Measurements from ENCODE around the gene NHLH1. TPM values are rescaled to one million over a fixed set of nuclear protein-coding genes. Genes with fewer than 3 reads are reported as not detected.

Gene NHLH1
- total RNA-seq, 4 donors from 2014 or later = 0.46 TPM; not detected in 3

DNA sequence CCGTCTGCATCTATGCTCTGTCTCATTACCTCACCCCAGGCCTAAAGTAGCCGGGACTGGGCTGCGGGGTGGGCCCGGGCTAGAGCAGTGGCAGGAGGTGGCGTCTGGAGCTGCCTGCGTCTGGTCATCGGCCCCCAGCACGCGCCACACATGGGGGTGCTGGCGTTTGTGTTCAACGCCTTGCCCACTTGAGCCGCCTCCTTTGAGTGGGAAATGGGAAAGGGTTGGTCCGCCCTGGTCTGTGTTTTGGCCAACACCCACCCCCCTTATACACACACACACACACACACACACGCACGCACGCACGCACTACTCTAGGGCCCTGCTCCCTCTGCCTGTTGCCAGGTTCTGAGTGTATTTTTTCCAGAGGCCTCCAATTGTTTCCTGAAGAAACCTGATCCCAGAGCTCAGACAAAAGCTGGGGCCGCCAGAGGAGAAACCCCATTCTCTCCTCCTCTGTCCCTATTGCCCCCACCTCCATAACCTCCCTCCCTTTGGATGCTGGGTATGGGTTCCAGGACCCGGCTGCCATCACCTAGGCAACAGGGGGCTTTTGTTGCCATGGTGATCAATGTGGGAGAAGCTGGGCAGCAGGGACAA is 43.6 kb downstream of the NHLH1 start:
- intact Hi-C loops (cut with DNase I; ENCODE audit: low total_unique reads) (no loop called here), in situ Hi-C loops (cut with MboI; ENCODE audit: low sequenced_read_pairs in 4 of 4) (no loop called here)
- H3K9me3 ChIP-seq = no peaks in the 10 kb centered on the region
- no peak overlapping the region for H3K27ac ChIP-seq
- no peak overlapping the region for H3K4me3 ChIP-seq
- H3K36me3 ChIP-seq = no peaks in the 10 kb centered on the region
- TF ChIP-seq POLR2A (IDR thresholded peaks at IDR 0.05) = no peak
- TF ChIP-seq, protein P1, sequence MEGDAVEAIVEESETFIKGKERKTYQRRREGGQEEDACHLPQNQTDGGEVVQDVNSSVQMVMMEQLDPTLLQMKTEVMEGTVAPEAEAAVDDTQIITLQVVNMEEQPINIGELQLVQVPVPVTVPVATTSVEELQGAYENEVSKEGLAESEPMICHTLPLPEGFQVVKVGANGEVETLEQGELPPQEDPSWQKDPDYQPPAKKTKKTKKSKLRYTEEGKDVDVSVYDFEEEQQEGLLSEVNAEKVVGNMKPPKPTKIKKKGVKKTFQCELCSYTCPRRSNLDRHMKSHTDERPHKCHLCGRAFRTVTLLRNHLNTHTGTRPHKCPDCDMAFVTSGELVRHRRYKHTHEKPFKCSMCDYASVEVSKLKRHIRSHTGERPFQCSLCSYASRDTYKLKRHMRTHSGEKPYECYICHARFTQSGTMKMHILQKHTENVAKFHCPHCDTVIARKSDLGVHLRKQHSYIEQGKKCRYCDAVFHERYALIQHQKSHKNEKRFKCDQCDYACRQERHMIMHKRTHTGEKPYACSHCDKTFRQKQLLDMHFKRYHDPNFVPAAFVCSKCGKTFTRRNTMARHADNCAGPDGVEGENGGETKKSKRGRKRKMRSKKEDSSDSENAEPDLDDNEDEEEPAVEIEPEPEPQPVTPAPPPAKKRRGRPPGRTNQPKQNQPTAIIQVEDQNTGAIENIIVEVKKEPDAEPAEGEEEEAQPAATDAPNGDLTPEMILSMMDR (IDR thresholded peaks at IDR 0.05 in 4 of 5, conservative IDR thresholded peaks at IDR 0.05 in 1 of 5) = no peak
- H3K4me1 ChIP-seq = peaks cover 0 to 3% of the 10 kb centered on the region in 2 donors
- H3K27me3 ChIP-seq = no peaks in the 10 kb centered on the region
- DNase-seq (no peak), ATAC-seq (no peak)

DNA sequence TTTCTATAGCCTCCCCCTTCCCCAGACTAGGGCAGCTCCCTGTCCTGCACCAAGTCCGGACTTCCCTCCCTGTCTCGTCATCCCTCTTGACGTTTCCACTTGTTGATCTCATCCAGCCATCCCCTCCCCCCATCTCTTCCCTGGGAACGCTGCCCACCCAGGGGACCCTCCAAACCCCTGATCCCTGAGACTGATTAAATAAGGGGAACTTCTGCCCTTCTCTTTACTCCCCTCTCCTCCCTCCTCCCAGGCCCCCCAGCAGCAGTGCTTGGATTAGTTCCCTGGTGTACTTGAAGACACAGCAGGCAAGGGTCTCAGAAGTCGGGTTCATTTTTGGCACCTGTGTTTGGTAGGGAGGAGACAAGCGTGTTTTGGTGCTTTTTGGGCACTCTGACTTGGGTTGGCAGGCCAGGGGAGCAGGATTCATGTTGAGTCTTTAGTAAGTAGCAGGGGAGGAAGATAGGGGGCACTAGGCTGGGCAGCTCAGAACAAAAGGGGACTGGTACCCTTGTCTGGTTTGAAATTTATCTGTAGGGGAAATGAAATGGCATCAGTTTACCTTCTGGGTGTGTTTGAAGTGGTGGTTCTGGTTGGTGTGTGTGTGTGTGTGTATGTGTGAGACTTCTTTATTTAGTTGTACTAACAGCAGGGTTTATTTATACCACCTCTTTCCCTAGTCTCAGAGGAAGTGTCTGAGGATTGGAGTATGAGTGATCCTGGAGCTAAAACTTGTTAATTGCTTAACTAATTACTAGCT is 44.6 kb downstream of the NHLH1 start:
- H3K4me1 ChIP-seq = peaks cover 0 to 3% of the 10 kb centered on the region in 2 donors
- H3K9me3 ChIP-seq = no peaks in the 10 kb centered on the region
- no peak overlapping the region for H3K4me3 ChIP-seq
- H3K36me3 ChIP-seq = no peaks in the 10 kb centered on the region
- ATAC-seq (no peak), DNase-seq (no peak)
- TF ChIP-seq POLR2A (IDR thresholded peaks at IDR 0.05) = no peak
- TF ChIP-seq, protein P1 (IDR thresholded peaks at IDR 0.05 in 4 of 5, conservative IDR thresholded peaks at IDR 0.05 in 1 of 5) = no peak
- no peaks in the 10 kb centered on the region for H3K27me3 ChIP-seq
- intact Hi-C loops (cut with DNase I; ENCODE audit: low total_unique reads) = no loop called here
- in situ Hi-C loops (cut with MboI; ENCODE audit: low sequenced_read_pairs in 4 of 4) = no loop called here
- H3K27ac ChIP-seq = no peak overlapping the region

DNA sequence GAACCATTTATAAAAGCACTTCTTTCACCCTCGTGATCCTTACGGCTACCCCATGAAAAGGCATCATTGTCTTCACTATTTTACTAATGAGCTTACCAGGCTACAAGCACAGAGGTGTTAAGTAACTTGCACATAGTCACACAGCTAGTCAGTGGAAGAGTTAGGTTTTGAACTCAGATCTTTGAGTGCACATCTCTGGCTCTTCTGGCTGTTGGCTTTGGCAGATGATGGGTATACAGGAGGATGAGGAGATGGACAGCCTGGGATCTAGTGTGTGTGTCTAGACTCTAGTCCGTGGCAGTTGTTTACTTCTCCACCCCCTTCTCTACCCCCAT is 45.1 kb downstream of the NHLH1 start:
- H3K4me3 ChIP-seq = no peak overlapping the region
- no peaks in the 10 kb centered on the region for H3K36me3 ChIP-seq
- H3K27me3 ChIP-seq = no peaks in the 10 kb centered on the region
- no peak for TF ChIP-seq POLR2A (IDR thresholded peaks at IDR 0.05)
- TF ChIP-seq, protein P1 (IDR thresholded peaks at IDR 0.05 in 4 of 5, conservative IDR thresholded peaks at IDR 0.05 in 1 of 5) = no peak
- intact Hi-C loops (cut with DNase I; ENCODE audit: low total_unique reads) = no loop called here
- DNase-seq = no peak
- H3K27ac ChIP-seq = no peak overlapping the region
- no peak for ATAC-seq
- in situ Hi-C loops (cut with MboI; ENCODE audit: low sequenced_read_pairs in 4 of 4) = no loop called here
- H3K9me3 ChIP-seq = no peaks in the 10 kb centered on the region
- peaks cover 0 to 3% of the 10 kb centered on the region in 2 donors for H3K4me1 ChIP-seq

DNA sequence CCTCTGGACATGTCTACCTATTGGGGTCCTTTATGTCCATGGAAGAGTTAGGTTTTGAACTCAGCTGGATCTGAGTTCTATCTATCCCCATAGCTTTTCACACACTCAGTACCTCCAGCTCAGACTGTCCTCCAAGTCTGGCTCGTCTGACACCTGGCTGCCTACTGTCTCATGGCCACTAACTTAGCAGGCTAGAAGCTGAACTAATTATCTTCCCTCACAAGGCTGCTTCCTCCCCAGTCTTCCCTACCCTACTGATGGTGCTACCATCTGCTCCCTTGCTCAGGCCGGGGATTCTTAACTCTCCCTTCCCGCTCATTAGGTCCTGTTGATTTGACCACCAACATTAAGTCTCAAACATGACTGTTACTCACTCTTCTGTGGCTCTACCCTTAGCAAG is 46.8 kb downstream of the NHLH1 start:
- no peaks in the 10 kb centered on the region for H3K27me3 ChIP-seq
- no peaks in the 10 kb centered on the region for H3K9me3 ChIP-seq
- in situ Hi-C loops (cut with MboI; ENCODE audit: low sequenced_read_pairs in 4 of 4) (no loop called here), intact Hi-C loops (cut with DNase I; ENCODE audit: low total_unique reads) (no loop called here)
- TF ChIP-seq, protein P1 (IDR thresholded peaks at IDR 0.05 in 4 of 5, conservative IDR thresholded peaks at IDR 0.05 in 1 of 5) = no peak
- TF ChIP-seq POLR2A (IDR thresholded peaks at IDR 0.05) = no peak
- ATAC-seq = no peak
- peaks cover 0 to 3% of the 10 kb centered on the region in 2 donors for H3K4me1 ChIP-seq
- no peak overlapping the region for H3K4me3 ChIP-seq
- no peaks in the 10 kb centered on the region for H3K36me3 ChIP-seq
- H3K27ac ChIP-seq = no peak overlapping the region
- no peak for DNase-seq
